Right lobe of liver (tissue), 4 donors: ENCODE measurements around the gene SESTD1.

Experiments used
- POLR2A ChIP-seq: fragments of 450-650 bp; IDR thresholded peaks from one replicate; pipeline ENCODE4 v1.6.1; 2017; ENCODE audit warnings: antibody characterized with exemption, mild to moderate bottlenecking
- TF ChIP-seq, protein P1 (sequence below), 4 donors: fragments of 200-600 bp in 3 of 4; fragments of 450-650 bp in 1 of 4; IDR thresholded peaks; one replicate each; pipeline versions ENCODE4 v1.5.1 to v1.8.0; 2016 to 2022; ENCODE audit warnings: antibody characterized with exemption in 4 of 4, mild to moderate bottlenecking in 2 of 4
- donor health status: DM: no; HTN: no; CAD: no.
- donor health status: DM: no; HTN: no; CAD: no.
- donor health status: DM: no; HTN: yes; CAD: no.

- TF ChIP-seq, protein P1, sequence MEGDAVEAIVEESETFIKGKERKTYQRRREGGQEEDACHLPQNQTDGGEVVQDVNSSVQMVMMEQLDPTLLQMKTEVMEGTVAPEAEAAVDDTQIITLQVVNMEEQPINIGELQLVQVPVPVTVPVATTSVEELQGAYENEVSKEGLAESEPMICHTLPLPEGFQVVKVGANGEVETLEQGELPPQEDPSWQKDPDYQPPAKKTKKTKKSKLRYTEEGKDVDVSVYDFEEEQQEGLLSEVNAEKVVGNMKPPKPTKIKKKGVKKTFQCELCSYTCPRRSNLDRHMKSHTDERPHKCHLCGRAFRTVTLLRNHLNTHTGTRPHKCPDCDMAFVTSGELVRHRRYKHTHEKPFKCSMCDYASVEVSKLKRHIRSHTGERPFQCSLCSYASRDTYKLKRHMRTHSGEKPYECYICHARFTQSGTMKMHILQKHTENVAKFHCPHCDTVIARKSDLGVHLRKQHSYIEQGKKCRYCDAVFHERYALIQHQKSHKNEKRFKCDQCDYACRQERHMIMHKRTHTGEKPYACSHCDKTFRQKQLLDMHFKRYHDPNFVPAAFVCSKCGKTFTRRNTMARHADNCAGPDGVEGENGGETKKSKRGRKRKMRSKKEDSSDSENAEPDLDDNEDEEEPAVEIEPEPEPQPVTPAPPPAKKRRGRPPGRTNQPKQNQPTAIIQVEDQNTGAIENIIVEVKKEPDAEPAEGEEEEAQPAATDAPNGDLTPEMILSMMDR (IDR thresholded peaks at IDR 0.05) = no peak
- TF ChIP-seq POLR2A = no peak
These were observed 206.9 kb downstream of the SESTD1 start for GRCh38 chr2:179057737-179058136.
